HAP-1 (cell line): Measurements from ENCODE around the gene CCDC192.

Experiments used
- DNase-seq, 2 experiments: peaks; one replicate each; pipeline ENCODE4 v3.0.0-alpha.2; 2016 to 2020; ENCODE audit warnings: low spot score in 2 of 2
- H3K27me3 ChIP-seq: fragments of 250-450 bp; sonication (Bioruptor Pico); 2 replicates; pipeline ENCODE4 v1.5.1; 2020; ENCODE audit warnings: low read depth, mild to moderate bottlenecking, moderate library complexity
- H3K36me3 ChIP-seq: fragments of 250-450 bp; sonication (Bioruptor Pico); replicated peaks from 2 replicates; pipeline ENCODE4 v1.5.1; 2020; ENCODE audit warnings: mild to moderate bottlenecking
- H3K4me1 ChIP-seq: fragments of 250-450 bp; sonication (Bioruptor Pico); 2 replicates; pipeline ENCODE4 v1.5.1; 2020; ENCODE audit warnings: mild to moderate bottlenecking
- H3K4me3 ChIP-seq: fragments of 250-450 bp; sonication (Bioruptor Pico); 2 replicates; pipeline ENCODE4 v1.5.1; 2020; ENCODE audit warnings: mild to moderate bottlenecking, moderate library complexity
- H3K9me3 ChIP-seq: fragments of 250-450 bp; sonication (Bioruptor Pico); 2 replicates; pipeline ENCODE4 v1.5.1; 2020; ENCODE audit warnings: mild to moderate bottlenecking, moderate library complexity
- in situ Hi-C: fragments of 300-500 bp; cut with MboI; formaldehyde crosslinking; loops from 3 replicates; pipeline ENCODE4 v1.14.3; 2020; ENCODE audit warnings: low sequenced_read_pairs, inconsistent platforms, mixed read lengths

CCDC192 gene

GRCh38 chr5:127969002-127969401 is 265.8 kb downstream of the CCDC192 start:
- DNase-seq: no peak
- H3K27me3 ChIP-seq: no peaks in the 10 kb centered on the region
- no peak overlapping the region for H3K4me3 ChIP-seq
- in situ Hi-C loops: no loop called here
- no peaks in the 10 kb centered on the region for H3K36me3 ChIP-seq
- no peaks in the 10 kb centered on the region for H3K4me1 ChIP-seq
- no peaks in the 10 kb centered on the region for H3K9me3 ChIP-seq

- H3K9me3 ChIP-seq: no peaks in the 10 kb centered on the region
- no peaks in the 10 kb centered on the region for H3K27me3 ChIP-seq
- no peaks in the 10 kb centered on the region for H3K36me3 ChIP-seq
- in situ Hi-C loops: no loop called here
- H3K4me3 ChIP-seq: no peak overlapping the region
- no peaks in the 10 kb centered on the region for H3K4me1 ChIP-seq
- no peak for DNase-seq
Observed at GRCh38 chr5:127969651-127970050, 266.5 kb downstream of the CCDC192 start.

GRCh38 chr5:127970081-127970480 is 266.9 kb downstream of the CCDC192 start:
- Histone ChIP-seq H3K27me3 (no peaks in the 10 kb centered on the region), H3K36me3 (no peaks in the 10 kb centered on the region), H3K4me3 (no peak overlapping the region), H3K9me3 (no peaks in the 10 kb centered on the region), H3K4me1 (no peaks in the 10 kb centered on the region)
- no peak for DNase-seq
- in situ Hi-C loops: no loop called here

GRCh38 chr5:127970854-127971425 is 267.7 kb downstream of the CCDC192 start:
- Histone ChIP-seq H3K36me3 (no peaks in the 10 kb centered on the region), H3K27me3 (no peaks in the 10 kb centered on the region), H3K4me3 (no peak overlapping the region), H3K4me1 (no peaks in the 10 kb centered on the region), H3K9me3 (no peaks in the 10 kb centered on the region)
- no peak for DNase-seq
- in situ Hi-C loops: no loop called here

- Histone ChIP-seq H3K9me3 (no peaks in the 10 kb centered on the region), H3K27me3 (no peaks in the 10 kb centered on the region), H3K36me3 (no peaks in the 10 kb centered on the region), H3K4me3 (no peak overlapping the region), H3K4me1 (no peaks in the 10 kb centered on the region)
- no peak for DNase-seq
- in situ Hi-C loops: no loop called here
Observed at GRCh38 chr5:127975961-127976360, 272.8 kb downstream of the CCDC192 start.

- H3K9me3 ChIP-seq: no peaks in the 10 kb centered on the region
- no peak overlapping the region for H3K4me3 ChIP-seq
- H3K36me3 ChIP-seq: no peaks in the 10 kb centered on the region
- no peak for DNase-seq
- no peaks in the 10 kb centered on the region for H3K27me3 ChIP-seq
- in situ Hi-C loops: no loop called here
- H3K4me1 ChIP-seq: no peaks in the 10 kb centered on the region
Observed at GRCh38 chr5:127976525-127976924, 273.3 kb downstream of the CCDC192 start.

GRCh38 chr5:127976991-127977717 is 274.0 kb downstream of the CCDC192 start:
- H3K4me1 ChIP-seq: no peaks in the 10 kb centered on the region
- in situ Hi-C loops: no loop called here
- no peaks in the 10 kb centered on the region for H3K36me3 ChIP-seq
- no peak for DNase-seq
- H3K4me3 ChIP-seq: no peak overlapping the region
- H3K9me3 ChIP-seq: no peaks in the 10 kb centered on the region
- H3K27me3 ChIP-seq: no peaks in the 10 kb centered on the region

- H3K27me3 ChIP-seq: no peaks in the 10 kb centered on the region
- H3K4me3 ChIP-seq: no peak overlapping the region
- DNase-seq: no peak
- in situ Hi-C loops: no loop called here
- H3K4me1 ChIP-seq: no peaks in the 10 kb centered on the region
- H3K9me3 ChIP-seq: no peaks in the 10 kb centered on the region
- H3K36me3 ChIP-seq: no peaks in the 10 kb centered on the region
Observed at GRCh38 chr5:127978738-127979300, 275.6 kb downstream of the CCDC192 start.

- DNase-seq: no peak
- no peaks in the 10 kb centered on the region for H3K4me1 ChIP-seq
- H3K27me3 ChIP-seq: no peaks in the 10 kb centered on the region
- in situ Hi-C loops: no loop called here
- H3K9me3 ChIP-seq: no peaks in the 10 kb centered on the region
- no peaks in the 10 kb centered on the region for H3K36me3 ChIP-seq
- H3K4me3 ChIP-seq: no peak overlapping the region
Observed at GRCh38 chr5:127979475-127979874, 276.3 kb downstream of the CCDC192 start.

- in situ Hi-C loops: no loop called here
- H3K27me3 ChIP-seq: no peaks in the 10 kb centered on the region
Observed at GRCh38 chr5:127980843-127981242, 277.7 kb downstream of the CCDC192 start.

GRCh38 chr5:127981498-127981897 is 278.3 kb downstream of the CCDC192 start:
- Histone ChIP-seq H3K4me3 (no peak overlapping the region), H3K4me1 (no peaks in the 10 kb centered on the region), H3K27me3 (no peaks in the 10 kb centered on the region), H3K9me3 (no peaks in the 10 kb centered on the region), H3K36me3 (no peaks in the 10 kb centered on the region)
- in situ Hi-C loops: no loop called here
- no peak for DNase-seq

More at GRCh38 chr5:127980843-127981242, 277.7 kb downstream of the CCDC192 start:
- Histone ChIP-seq H3K4me1 (no peaks in the 10 kb centered on the region), H3K9me3 (no peaks in the 10 kb centered on the region), H3K36me3 (no peaks in the 10 kb centered on the region), H3K4me3 (no peak overlapping the region)
- DNase-seq: no peak

- peaks cover 14% of the 10 kb centered on the region for H3K4me1 ChIP-seq
- H3K9me3 ChIP-seq: no peaks in the 10 kb centered on the region
- in situ Hi-C loops: no loop called here
- no peaks in the 10 kb centered on the region for H3K36me3 ChIP-seq
- no peak for DNase-seq
- H3K27me3 ChIP-seq: no peaks in the 10 kb centered on the region
- no peak overlapping the region for H3K4me3 ChIP-seq
Observed at GRCh38 chr5:127985811-127986325, 282.7 kb downstream of the CCDC192 start.

GRCh38 chr5:127987354-127988145 is 284.4 kb downstream of the CCDC192 start:
- DNase-seq: no peak
- H3K27me3 ChIP-seq: no peaks in the 10 kb centered on the region
- peaks cover 14% of the 10 kb centered on the region for H3K4me1 ChIP-seq
- H3K9me3 ChIP-seq: no peaks in the 10 kb centered on the region
- H3K4me3 ChIP-seq: no peak overlapping the region
- in situ Hi-C loops: no loop called here
- H3K36me3 ChIP-seq: no peaks in the 10 kb centered on the region
